HL-60/S4 treated with retinoic acid at 250 ng/mL for 4 days and 3 days (cell line): ENCODE measurements around the gene SCML1.

Experiments used
- in situ Hi-C: fragments of 300-500 bp; cut with MboI; formaldehyde crosslinking; loops from 2 replicates; pipeline ENCODE4 v1.7.0; 2022; ENCODE audit warnings: low sequenced_read_pairs

SCML1 gene, protein sequence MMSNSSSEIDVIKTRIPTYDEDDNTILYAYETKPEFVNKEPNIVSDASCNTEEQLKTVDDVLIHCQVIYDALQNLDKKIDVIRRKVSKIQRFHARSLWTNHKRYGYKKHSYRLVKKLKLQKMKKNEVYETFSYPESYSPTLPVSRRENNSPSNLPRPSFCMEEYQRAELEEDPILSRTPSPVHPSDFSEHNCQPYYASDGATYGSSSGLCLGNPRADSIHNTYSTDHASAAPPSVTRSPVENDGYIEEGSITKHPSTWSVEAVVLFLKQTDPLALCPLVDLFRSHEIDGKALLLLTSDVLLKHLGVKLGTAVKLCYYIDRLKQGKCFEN

DNA sequence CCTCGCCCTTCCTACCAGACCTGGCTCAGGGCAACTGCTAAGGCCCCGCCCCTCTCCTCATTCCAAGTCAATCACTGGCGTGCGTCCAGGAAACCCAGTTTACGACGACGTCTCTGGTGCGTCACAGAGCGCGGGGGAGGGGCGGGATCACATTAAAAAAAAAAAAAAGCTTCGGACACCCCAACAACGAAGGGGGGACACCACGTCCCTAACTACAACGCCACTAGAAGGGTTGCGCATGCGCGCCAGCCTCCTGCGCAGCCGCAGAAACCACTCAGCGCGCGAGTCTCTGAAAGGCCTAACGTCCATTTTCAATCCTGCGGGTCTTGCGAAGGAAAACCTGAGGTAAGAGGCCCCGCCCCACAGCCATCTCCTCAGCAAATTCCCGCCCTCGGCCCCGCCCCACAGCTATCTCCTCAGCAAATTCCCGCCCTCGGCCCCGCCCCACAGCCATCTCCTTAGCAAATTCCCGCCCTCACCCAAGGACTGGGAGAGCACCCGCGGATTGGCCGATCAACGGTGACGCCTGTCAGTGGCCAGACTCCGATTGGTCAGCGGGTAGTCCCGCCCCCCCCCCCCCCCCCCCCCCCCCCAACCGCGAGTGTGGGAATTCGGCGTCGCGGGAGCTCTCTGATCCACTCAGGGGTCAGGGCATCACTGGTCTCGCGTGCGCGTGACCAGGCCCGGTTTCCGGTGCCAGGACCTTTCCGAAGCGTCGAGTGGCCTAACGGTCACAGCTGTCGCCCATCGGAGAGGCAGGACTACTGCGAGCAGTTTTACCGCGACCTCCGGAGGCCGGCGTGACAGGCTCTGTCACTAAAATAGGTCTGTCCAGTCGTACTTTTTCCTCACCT lies at the start of gene SCML1:
Gene SCML1 (plus strand): TSS at position 638 of the 854 bp plus-strand sequence. CDS start 6,694 bp downstream, outside the sequence.
- in situ Hi-C loops, result no loop called here

DNA sequence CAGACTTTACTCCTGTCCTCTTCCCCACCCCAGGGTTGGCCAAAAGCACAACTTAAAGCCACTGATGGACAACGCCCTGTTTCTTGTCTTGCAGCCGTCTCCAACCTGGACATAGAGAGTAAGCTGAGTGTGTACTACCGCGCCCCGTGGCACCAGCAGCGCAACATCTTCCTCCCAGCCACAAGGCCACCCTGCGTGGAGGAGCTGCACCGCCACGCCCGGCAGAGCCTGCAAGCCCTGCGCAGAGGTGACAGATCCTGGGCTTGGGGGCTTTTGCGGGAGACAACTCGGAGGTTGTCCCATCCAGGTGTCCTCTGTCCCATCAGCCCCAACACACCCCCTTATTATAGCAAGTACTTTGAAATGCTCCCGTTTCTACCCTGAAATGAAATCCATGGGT lies 49.6 kb upstream of the SCML1 start:
- in situ Hi-C loops, result no loop called here

DNA sequence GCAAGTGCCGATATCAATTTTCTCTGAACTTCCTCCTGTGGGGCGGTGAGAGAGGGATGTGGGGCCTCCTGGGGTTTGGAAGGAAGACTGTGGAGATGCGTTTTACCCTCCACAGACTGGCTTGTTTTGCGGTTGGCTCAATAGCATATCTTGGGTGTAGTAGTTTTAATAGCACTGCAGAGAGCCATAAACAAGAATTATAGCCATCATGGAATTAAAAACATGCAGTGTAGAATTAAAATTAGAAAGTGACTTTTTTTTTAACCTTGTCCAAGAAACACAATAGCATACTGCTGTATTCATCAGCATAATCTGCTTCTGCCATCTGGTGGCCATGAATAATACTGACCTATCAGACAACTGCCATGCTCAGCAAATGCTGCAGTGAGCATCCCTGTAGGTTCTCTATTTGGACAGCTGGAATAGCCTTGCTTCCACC lies 47.3 kb upstream of the SCML1 start:
- in situ Hi-C loops, result no loop called here

DNA sequence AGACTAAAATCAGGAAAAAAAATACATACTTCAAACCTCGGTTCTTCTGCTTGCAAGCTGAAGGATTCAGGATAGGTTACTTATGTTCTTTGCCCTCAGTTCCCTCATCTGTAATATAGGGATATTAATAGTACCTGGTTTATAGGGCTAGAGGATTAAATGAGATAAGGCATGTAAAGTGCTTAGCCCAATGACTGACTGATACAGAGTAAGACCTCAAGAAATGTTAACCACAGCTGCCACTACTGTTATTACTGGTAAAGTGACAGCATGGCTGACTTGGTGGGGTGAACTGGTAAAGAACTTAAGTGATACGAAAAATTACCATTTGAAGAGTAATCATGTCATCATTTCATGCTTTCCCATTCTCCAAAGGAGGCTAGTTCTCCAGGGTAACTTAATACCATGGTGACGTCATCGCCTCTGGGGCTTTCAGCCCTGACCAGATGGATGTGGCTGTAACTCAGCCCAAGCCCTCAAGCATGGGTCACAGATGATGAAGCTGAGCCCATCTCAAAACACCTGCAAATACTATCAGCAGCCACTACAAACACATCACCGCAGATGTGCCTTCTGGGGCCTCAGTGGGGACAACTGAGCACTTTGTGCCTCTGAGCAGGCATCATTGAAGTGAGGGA lies 44.5 kb upstream of the SCML1 start:
- in situ Hi-C loops, result no loop called here

DNA sequence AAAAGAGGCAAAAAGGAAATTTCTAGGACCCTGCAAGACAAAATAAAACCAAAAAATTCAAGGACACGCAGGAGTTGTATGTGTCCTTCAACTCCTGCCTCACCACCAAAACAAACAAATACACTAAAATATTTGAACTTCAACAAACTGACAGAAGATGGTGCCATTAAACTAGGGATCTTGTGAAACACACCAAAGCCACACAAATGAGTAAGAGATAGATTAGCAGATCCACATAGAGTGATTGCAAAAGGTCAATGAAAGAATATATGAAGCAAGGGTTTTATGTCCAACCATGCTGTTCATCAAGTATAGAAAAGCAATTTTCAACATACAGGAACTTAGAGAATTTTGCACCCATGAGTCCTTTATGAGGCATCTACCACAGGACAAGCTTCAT lies 40.1 kb upstream of the SCML1 start:
- in situ Hi-C loops, result no loop called here

DNA sequence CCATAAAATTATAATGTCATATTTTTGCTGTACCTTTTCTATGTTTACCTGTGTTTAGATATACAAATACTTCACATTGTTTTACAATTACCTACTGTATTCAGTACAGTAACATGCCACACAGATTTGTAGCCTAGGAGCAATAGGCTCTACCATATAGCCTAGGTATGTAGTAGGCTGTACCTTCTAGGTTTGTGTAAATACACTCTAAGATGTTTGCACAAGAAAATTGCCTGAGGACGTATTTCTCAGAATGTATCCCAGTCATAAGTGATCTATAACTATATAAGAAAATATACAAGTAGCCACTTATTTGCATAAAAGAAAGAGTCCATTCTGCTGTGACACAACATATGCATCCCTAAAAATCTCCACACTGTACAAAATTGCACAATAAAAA lies 36.3 kb upstream of the SCML1 start:
- in situ Hi-C loops, result no loop called here

DNA sequence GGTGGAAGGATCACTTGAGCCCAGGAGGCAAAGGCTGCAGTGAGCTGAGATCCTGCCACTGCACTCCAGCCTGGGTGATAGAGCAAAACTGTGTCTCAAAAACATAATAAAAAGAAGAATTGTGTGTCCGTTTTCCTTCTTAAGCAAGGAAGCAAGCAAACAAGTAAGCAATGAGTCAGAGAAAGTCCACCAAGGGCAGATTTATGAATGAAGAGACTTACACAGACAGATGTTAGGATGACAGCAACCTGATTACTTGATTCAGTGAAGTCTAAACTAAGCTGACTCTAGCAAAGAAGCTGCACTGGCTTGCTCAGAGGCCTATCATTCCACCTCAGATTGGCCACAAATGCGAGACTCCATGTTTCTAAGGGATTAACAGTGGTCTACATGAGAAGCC lies 34.1 kb upstream of the SCML1 start:
- in situ Hi-C loops, result no loop called here

DNA sequence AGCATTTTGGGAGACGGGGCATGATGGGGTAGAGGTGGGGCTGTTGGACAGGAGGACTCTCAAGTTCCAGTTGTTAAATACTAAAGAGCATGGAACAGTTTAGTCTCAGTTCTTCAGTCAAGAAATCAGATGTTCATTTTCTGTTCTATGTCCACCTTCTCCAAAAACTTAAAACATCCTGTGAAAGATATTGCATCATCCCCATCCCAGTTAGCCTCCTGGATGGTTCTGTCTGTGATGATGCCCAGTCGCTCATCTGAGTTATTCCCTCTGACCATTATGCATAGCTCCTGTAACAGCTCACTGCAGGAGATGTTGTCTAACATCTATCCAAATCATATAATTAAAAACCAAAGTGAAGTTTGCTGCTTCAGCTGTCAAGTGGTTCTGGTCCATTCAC lies 32.1 kb upstream of the SCML1 start:
- in situ Hi-C loops, result no loop called here

DNA sequence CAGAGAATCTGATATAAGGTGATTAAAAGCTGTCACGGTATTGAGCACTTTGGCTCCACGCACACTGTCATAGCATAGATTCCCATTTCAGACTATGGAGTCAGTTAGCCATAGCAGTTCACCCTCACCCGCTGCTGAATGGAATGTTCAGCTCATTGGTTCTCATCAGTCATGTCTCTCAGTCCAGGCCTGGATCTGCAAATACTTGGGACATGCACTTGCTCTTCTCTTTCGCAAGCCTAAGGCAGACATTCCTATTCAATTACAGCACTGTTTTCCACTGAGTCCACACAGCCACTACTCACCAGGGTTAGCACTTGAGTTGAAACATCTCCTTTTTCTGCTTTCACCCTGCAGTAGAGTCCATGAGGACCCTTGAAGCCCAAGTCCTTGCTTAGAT lies 30.6 kb upstream of the SCML1 start:
- in situ Hi-C loops, result no loop called here

DNA sequence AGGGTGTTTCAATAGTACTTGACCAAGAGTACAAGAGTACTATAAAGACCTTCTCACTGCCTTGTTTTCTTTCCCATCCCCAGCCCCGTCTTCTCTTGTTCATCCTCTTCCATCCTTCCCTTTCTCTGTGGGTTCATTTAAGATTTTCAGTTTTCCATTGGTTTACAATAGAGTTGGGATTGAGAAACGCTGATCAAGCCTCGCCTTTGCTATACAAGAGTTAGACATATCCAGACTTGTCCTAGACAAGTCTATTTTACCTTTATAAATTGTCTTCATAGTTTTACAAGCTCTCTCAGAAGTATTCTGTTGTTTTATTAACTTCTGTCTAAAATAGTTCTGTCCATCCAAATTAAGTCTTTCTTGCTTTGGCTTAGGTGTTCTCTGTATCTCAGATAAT lies 29.6 kb upstream of the SCML1 start:
- in situ Hi-C loops, result no loop called here

DNA sequence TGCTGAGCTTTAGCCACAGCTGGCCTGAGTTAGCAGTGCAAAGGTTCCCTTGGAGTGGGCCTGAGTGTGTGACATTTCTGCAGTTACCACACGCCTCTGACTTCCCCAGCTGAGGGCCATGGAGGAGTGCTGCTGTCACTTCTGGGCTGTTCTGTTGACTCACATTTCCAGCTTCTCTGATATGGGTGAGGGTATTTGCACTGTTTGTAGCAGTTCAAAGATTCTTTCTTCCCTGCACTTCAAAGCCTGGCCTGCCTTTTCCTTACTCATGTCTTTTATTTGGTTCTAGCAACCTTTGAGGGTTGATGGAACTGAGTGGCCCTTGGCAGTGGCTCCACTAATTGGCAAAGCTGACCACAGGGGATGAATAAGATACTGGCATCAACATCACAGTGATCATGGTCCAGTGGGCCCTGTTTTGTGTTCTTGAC lies 26.4 kb upstream of the SCML1 start:
- in situ Hi-C loops, result no loop called here

DNA sequence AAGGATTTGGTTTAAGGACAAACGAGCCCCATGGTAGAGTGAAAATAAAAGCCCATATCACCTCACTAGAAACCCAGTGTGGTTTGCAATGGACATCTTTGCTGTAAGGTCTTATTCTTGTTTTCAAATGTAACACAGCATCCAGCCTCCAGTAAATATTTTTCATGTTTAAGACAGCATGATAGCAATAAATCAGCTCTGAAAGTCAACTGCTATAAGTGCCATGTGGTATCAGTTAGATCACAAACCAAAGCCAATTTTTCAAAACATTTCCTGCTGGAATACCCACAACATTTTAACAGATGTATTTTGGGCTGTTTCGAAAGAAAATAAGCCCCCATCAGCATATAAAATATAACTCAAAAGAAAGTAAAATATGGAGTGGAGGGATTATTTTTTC lies 24.0 kb upstream of the SCML1 start:
- in situ Hi-C loops, result no loop called here

DNA sequence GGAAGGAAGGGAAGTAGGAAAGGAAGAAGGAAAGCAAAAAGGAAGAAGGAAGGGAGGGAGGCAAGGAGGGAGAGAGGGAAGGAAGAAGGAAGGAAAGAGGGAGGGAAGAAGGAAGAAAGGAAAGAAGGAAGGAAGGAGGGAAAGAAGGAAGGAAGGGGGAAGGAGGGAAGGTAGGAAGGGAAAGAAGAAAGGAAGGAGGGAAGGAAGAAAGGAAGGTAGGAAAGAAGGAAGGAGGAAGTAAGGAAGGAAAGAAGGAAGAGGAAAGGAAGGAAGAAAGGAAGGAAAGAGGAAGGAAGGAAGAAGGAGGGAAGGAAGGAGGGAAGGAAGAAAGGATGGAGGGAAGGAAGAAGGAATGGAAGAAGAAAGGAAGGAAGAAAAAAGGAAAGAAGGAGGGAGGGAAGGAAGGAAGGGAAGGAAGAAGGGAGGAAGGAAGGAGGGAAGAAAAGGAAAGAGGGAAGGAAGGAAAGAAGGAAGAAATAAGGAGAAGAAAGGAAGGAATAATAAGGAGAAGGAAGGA lies 18.6 kb upstream of the SCML1 start:
- in situ Hi-C loops, result no loop called here

DNA sequence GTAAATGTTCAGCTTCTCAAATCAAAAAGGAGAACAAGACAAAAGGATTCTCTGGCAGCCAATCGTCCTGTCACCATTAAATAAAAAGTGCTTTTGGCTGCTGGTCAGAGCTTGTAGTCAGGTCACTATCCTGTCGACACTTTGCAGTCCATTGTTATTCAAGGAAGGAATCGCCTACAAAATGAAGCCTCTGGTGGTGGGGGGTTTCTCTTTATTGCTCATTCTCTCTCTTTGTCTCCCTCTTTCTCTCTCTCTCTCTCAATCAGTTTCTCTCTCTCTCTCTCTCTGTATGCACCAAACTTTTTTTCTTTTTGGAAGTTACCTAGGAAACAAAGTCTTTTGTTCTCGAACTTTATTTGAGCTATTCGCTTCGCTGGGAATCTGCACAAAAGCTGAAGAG lies 17.6 kb upstream of the SCML1 start:
- in situ Hi-C loops, result no loop called here

DNA sequence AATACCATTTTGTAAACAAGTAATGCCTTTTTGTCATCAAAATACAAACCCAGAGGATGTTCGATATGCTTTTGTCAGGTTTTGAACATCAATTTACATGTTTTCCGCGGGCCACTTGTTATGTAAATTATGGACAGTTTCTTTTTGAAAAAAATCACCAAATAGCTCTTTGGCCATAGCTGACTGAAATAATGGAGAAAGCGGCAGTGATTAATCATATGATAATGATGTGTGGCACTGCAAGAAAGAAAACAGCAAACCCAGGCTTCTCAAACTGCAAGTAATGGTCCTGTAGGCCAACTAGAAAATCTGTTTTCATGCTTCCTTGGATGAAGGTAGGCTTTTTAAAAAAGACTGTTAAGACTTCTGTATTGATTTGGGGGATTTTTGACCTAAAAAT lies 15.6 kb upstream of the SCML1 start:
- in situ Hi-C loops, result no loop called here

DNA sequence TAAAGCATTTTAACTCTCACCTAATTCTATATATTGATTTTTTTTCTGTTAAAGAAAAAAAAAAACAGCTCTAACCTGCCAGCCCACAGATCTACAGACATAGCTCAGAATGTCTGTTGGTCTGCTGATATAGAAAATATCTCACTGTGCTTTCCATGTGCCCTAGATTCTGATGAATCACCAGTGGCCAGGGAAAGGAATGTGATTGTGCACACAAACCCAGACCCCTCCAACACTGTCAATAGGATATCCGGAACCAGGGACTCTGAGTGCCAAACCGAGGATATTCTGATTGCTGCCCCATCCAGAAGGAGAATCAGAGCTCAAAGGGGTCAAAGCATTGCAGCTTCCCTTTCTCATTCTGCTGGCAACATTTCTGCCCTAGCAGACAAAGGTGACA lies 12.1 kb upstream of the SCML1 start:
- in situ Hi-C loops, result no loop called here

DNA sequence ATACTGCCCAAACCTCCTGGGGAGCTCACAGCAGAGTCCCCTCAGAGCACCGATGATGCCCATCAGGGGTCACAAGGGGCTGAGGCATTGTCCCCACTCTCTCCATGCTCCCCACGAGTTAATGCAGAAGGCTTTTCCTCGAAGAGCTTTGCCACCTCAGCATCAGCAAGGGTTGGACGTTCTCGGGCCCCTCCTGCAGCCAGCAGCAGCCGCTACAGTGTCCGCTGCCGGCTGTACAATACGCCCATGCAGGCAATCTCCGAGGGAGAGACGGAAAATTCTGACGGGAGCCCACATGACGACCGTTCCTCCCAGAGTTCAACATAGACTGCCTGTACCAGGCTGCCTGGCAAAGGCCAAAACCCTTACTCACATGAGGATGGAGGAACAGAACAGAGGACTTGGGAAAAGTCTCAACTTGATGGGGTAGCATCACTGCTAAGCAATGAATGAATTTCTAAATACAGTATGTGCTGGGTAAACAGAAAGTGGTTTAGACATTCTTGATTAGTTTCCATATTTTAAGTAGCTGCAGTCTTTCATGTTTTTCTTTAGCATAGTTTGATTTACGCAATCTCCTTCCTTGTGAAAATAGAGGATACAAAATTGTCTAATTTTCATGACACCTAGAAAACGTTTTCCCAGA lies 5.0 kb upstream of the SCML1 start:
- in situ Hi-C loops, result no loop called here

DNA sequence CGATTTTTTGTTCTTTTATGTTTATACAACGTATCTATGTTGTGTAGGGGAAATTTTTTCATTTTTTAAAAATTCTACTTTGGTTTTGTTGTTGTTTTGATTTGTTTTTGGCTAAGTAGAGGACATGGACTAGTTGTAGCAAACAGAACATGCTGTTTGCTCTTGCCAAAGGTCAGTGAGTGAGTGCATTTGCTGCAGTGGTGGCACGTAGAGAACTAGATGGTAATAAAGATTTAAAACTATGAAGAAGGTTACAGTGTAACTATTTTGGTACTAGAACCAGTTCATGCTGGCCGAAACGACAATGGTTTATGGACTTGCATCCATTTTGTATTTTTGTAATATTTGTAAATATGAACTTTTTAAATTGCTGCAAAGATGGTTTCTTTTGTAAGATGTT lies 1.9 kb upstream of the SCML1 start:
- in situ Hi-C loops, result no loop called here

DNA sequence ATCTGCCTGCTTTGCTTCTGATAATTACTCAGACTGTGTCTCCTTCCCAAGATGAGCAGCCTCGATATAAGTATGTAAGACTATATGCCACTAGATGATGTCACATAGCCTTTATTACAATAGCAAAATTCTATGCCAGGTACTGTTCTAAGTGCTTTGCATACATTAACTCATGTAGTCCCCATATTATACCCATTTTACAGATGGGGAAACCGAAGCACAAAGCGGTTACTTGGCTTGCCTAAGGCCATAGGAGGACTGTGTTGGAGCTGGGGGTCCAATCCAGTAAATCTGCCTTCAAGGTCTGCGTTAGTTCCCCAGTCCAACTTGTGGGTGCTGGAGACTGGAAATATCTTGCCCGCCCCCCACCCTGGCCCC lies 826 bp upstream of the SCML1 start:
- in situ Hi-C loops, result no loop called here

DNA sequence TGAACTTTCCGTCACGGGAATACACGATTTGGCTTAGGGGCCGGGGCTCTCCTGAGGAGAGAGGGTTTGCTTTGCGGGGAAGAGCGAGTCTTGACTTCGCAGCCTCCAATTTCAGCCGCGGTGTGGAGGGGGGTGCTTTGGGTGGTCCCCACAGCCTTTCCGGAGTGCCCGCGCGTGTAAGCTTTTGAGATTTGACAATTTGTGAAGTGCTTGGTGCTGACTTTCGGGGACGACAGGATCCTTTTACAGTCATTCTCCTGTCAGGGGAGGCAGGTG lies 355 bp downstream of the SCML1 start:
- in situ Hi-C loops, result no loop called here

DNA sequence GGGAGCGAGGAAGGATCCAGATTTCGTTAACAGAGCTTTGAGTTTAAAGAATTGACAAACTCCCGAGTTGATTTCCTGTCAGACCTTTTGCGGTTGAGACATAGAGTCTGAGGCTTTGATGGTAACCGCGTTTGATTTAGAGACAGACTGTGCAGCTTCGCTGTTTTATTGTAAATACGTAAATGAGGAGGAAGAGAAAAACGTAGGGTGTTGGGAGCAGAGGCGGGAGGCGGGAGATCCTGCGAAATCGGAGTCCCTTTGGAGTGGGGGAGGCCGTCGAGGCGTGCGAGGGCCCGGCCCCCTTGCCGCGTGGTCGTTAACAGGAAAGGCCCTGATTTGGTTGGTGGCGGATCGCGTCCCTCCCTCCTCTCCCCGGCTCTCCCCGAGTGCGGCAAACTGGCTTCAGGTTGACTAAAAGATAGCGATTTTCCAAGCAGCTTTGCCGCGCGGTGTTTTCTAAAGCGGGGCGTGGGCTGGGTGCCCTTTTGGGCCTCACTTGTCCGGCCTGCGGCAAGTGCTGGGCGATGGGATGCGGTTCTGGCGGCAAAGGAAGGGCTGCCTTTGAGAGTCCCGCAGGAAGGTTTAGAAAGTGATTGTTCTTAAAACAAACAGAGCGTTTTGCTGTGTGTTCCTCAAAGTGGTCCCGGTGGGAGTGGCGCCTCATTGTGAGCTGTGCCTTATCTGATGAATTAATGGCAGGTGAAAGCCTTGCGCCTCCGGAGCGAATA lies 857 bp downstream of the SCML1 start:
- in situ Hi-C loops, result no loop called here
